HEK293 (cell line): ENCODE data around the gene SPG11.

Experiments used
- CTCF ChIA-PET: fragments of 350-600 bp; formaldehyde crosslinking; extraction: SDS; loops from one replicate; lab custom pipeline; 2021; ENCODE audit warnings: antibody characterized with exemption; lab: Yijun Ruan, JAX
- POLR2A ChIA-PET: fragments of 300-600 bp; formaldehyde crosslinking; extraction: SDS; loops from one replicate; lab custom pipeline; 2020; ENCODE audit warnings: antibody characterized with exemption, inconsistent platforms; lab: Yijun Ruan, JAX
- H3K27ac ChIP-seq: fragments of 200-500 bp; sonication (Bioruptor generic); 2 replicates; pipeline ENCODE4 v1.5.1; 2014; ENCODE audit warnings: low read depth, low read length, control low read depth, inconsistent platforms; ENCODE audit errors: extremely low read depth
- H3K36me3 ChIP-seq, 2 experiments: fragments of 200-500 bp in 1 of 2; sonication (Bioruptor generic) in 1 of 2; 1 replicate in 1 of 2; 2 replicates in 1 of 2; pipeline ENCODE4 v1.5.1; 2014 to 2017; ENCODE audit warnings: inconsistent platforms in 2 of 2, low read length in 2 of 2; ENCODE audit not compliant: control insufficient read depth in 2 of 2, insufficient read depth in 1 of 2
- H3K4me1 ChIP-seq: fragments of 200-500 bp; sonication (Bioruptor generic); 2 replicates; pipeline ENCODE4 v1.5.1; 2014; ENCODE audit warnings: mild to moderate bottlenecking, low read length, inconsistent platforms; ENCODE audit not compliant: control insufficient read depth, insufficient read depth
- H3K4me3 ChIP-seq: 2 replicates; pipeline ENCODE4 v1.5.1; 2011; ENCODE audit warnings: low read depth, mild to moderate bottlenecking, control low read depth, low read length, moderate library complexity
- H3K9me3 ChIP-seq: fragments of 200-500 bp; sonication (Bioruptor generic); 2 replicates; pipeline ENCODE4 v1.5.1; 2014; ENCODE audit warnings: low read depth, low read length, inconsistent platforms; ENCODE audit not compliant: control insufficient read depth, insufficient read depth
- GLI2 ChIP-seq: fragments of 450-650 bp; formaldehyde crosslinking; IDR thresholded peaks from 2 replicates; pipeline ENCODE4; 2017; ENCODE audit warnings: missing biosample characterization, missing genetic modification characterization, low read depth, borderline replicate concordance
- PRDM6 ChIP-seq: fragments of 450-650 bp; formaldehyde crosslinking; IDR thresholded peaks from 2 replicates; pipeline ENCODE4 v1.5.1; 2017; ENCODE audit warnings: missing biosample characterization, missing genetic modification characterization
- SALL2 ChIP-seq: fragments of 450-650 bp; formaldehyde crosslinking; IDR thresholded peaks from 2 replicates; pipeline ENCODE4 v1.5.0; 2017; ENCODE audit warnings: missing biosample characterization, mild to moderate bottlenecking, missing genetic modification characterization, borderline replicate concordance
- TSHZ1 ChIP-seq: fragments of 450-650 bp; formaldehyde crosslinking; IDR thresholded peaks from 2 replicates; pipeline ENCODE4 v1.5.1; 2016; ENCODE audit warnings: missing biosample characterization, missing genetic modification characterization, borderline replicate concordance
- WT1 ChIP-seq: fragments of 450-650 bp; formaldehyde crosslinking; IDR thresholded peaks from 2 replicates; pipeline ENCODE4 v1.5.1; 2016; ENCODE audit warnings: missing biosample characterization, missing genetic modification characterization
- ZBTB6 ChIP-seq: fragments of 450-650 bp; formaldehyde crosslinking; IDR thresholded peaks from 2 replicates; pipeline ENCODE4 v1.5.1; 2017; ENCODE audit warnings: missing biosample characterization, missing genetic modification characterization
- ZBTB7A ChIP-seq: fragments of 450-650 bp; formaldehyde crosslinking; IDR thresholded peaks from 2 replicates; pipeline ENCODE4 v1.5.1; 2016; ENCODE audit warnings: low read depth, missing biosample characterization, missing genetic modification characterization
- ZEB2 ChIP-seq: fragments of 450-650 bp; formaldehyde crosslinking; IDR thresholded peaks from 2 replicates; pipeline ENCODE4 v1.5.1; 2016; ENCODE audit warnings: missing biosample characterization, missing genetic modification characterization
- ZFP41 ChIP-seq: fragments of 450-650 bp; formaldehyde crosslinking; IDR thresholded peaks from 2 replicates; pipeline ENCODE4 v1.5.1; 2016; ENCODE audit warnings: missing biosample characterization, missing genetic modification characterization, borderline replicate concordance
- ZNF23 ChIP-seq: fragments of 450-650 bp; formaldehyde crosslinking; IDR thresholded peaks from 2 replicates; pipeline ENCODE4 v1.5.1; 2016; ENCODE audit warnings: missing biosample characterization, missing genetic modification characterization, borderline replicate concordance
- ZNF280D ChIP-seq: fragments of 450-650 bp; formaldehyde crosslinking; IDR thresholded peaks from 2 replicates; pipeline ENCODE4 v1.5.1; 2016; ENCODE audit warnings: missing biosample characterization, missing genetic modification characterization
- ZNF302 ChIP-seq: fragments of 450-650 bp; formaldehyde crosslinking; IDR thresholded peaks from 2 replicates; pipeline ENCODE4 v1.5.1; 2016; ENCODE audit warnings: missing biosample characterization, missing genetic modification characterization, low read depth
- ZNF335 ChIP-seq: fragments of 450-650 bp; formaldehyde crosslinking; conservative IDR thresholded peaks from 2 replicates; pipeline ENCODE4 v1.5.1; 2016; ENCODE audit warnings: missing biosample characterization, missing genetic modification characterization
- ZNF426 ChIP-seq: fragments of 450-650 bp; formaldehyde crosslinking; IDR thresholded peaks from 2 replicates; pipeline ENCODE4 v1.5.1; 2017; ENCODE audit warnings: missing biosample characterization, missing genetic modification characterization, mild to moderate bottlenecking, inconsistent platforms, moderate library complexity
- ZNF530 ChIP-seq: fragments of 450-650 bp; formaldehyde crosslinking; IDR thresholded peaks from 2 replicates; pipeline ENCODE4 v1.5.1; 2016; ENCODE audit warnings: low read depth, missing biosample characterization, missing genetic modification characterization
- ZNF621 ChIP-seq: fragments of 450-650 bp; formaldehyde crosslinking; IDR thresholded peaks from 2 replicates; pipeline ENCODE4 v1.5.1; 2017; ENCODE audit warnings: missing biosample characterization, missing genetic modification characterization
- ZNF658 ChIP-seq: fragments of 450-650 bp; formaldehyde crosslinking; IDR thresholded peaks from 2 replicates; pipeline ENCODE4; 2016; ENCODE audit warnings: missing biosample characterization, missing genetic modification characterization
- ZNF768 ChIP-seq: fragments of 450-650 bp; formaldehyde crosslinking; IDR thresholded peaks from 2 replicates; pipeline ENCODE4 v1.5.1; 2018; ENCODE audit warnings: missing biosample characterization, mild to moderate bottlenecking, missing genetic modification characterization
- ZNF776 ChIP-seq: fragments of 450-650 bp; formaldehyde crosslinking; IDR thresholded peaks from 2 replicates; pipeline ENCODE4 v1.5.0; 2017; ENCODE audit warnings: missing biosample characterization, missing genetic modification characterization, borderline replicate concordance
- TF ChIP-seq, protein P1 (sequence below): fragments of 450-650 bp; formaldehyde crosslinking; IDR thresholded peaks from 2 replicates; pipeline ENCODE4 v1.5.1; 2017; ENCODE audit warnings: missing biosample characterization, mild to moderate bottlenecking, missing genetic modification characterization, moderate library complexity

SPG11 gene

DNA sequence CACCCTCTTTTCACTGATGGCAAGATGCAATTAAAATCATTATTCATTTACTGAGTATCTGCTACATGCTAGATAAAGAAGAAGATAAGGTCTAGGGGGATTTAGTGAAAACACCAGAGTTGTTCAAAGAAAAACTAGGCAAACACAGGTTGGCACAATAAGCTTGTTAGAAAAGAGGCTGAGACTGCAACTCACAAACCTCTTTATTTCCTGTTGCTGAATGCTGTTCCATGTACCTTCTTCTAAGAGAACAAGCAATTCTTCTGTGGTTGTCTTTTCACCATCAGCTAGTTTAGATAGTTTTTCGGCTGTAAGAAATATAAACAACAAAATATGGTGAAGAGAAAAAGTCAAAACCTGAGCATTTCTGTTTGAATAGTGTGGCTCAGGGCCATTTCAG is 65.4 kb downstream of the SPG11 start (continued):
- TF ChIP-seq ZNF23 (no peak), ZNF768 (tag by site-specific recombination) (no peak), ZFP41 (tag by site-specific recombination) (no peak), ZNF335 (tag by site-specific recombination) (no peak), WT1 (no peak)

GRCh38 chr15:44596511-44597010 is 66.9 kb downstream of the SPG11 start:
- POLR2A ChIA-PET = no interaction called here

GRCh38 chr15:44595656-44596510 is 67.6 kb downstream of the SPG11 start:
- CTCF ChIA-PET = interaction anchor here (0.7 kb wide), 1 partner anchor 320 kb away, joined by 4 read pairs; no protein-coding TSS in a partner anchor
- POLR2A ChIA-PET = no interaction called here
- Histone ChIP-seq H3K27ac (no peak overlapping the region), H3K9me3 (no peaks in the 10 kb centered on the region), H3K4me1 (no peaks in the 10 kb centered on the region), H3K36me3 (peaks cover 26 to 69% of the 10 kb centered on the region in 2 experiments), H3K4me3 (no peak overlapping the region)
- TF ChIP-seq TSHZ1 (tag by site-specific recombination) = no peak
- no peak for TF ChIP-seq ZNF280D (tag by site-specific recombination)
- TF ChIP-seq ZBTB7A (tag by site-specific recombination) = no peak
- no peak for TF ChIP-seq ZEB2 (tag by site-specific recombination)
- no peak for TF ChIP-seq ZBTB6
- TF ChIP-seq ZNF658 = no peak
- TF ChIP-seq PRDM6 (tag by site-specific recombination) = no peak
- no peak for TF ChIP-seq ZNF426 (tag by site-specific recombination)

More at GRCh38 chr15:44596511-44597010, 66.9 kb downstream of the SPG11 start:
- Histone ChIP-seq H3K27ac (no peak overlapping the region), H3K36me3 (peaks cover 25 to 64% of the 10 kb centered on the region in 2 experiments), H3K9me3 (no peaks in the 10 kb centered on the region), H3K4me3 (no peak overlapping the region), H3K4me1 (no peaks in the 10 kb centered on the region)
- no peak for TF ChIP-seq SALL2 (tag by site-specific recombination)
- TF ChIP-seq, protein P1, sequence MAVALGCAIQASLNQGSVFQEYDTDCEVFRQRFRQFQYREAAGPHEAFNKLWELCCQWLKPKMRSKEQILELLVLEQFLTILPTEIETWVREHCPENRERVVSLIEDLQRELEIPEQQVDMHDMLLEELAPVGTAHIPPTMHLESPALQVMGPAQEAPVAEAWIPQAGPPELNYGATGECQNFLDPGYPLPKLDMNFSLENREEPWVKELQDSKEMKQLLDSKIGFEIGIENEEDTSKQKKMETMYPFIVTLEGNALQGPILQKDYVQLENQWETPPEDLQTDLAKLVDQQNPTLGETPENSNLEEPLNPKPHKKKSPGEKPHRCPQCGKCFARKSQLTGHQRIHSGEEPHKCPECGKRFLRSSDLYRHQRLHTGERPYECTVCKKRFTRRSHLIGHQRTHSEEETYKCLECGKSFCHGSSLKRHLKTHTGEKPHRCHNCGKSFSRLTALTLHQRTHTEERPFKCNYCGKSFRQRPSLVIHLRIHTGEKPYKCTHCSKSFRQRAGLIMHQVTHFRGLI (tag by site-specific recombination) = no peak
- no peak for TF ChIP-seq ZNF776 (tag by site-specific recombination)
- TF ChIP-seq GLI2 (tag by site-specific recombination) = no peak
- TF ChIP-seq ZNF302 (tag by site-specific recombination) = no peak
- no peak for TF ChIP-seq ZNF621 (tag by site-specific recombination)
- no peak for TF ChIP-seq ZNF530
- CTCF ChIA-PET = no interaction called here
